SKM-1 (cell line): ENCODE data around the gene CFAP97D2.
"Not testable (repeated sequence)": the region's sequence is repeated elsewhere in the genome, so short reads cannot be mapped to it uniquely, and the experiment has no call there.

Experiments
- DNase-seq: peaks from one replicate; lab custom pipeline; 2025; ENCODE audit not compliant: unreplicated experiment; lab: John Stamatoyannopoulos, UW

Gene CFAP97D2

DNA sequence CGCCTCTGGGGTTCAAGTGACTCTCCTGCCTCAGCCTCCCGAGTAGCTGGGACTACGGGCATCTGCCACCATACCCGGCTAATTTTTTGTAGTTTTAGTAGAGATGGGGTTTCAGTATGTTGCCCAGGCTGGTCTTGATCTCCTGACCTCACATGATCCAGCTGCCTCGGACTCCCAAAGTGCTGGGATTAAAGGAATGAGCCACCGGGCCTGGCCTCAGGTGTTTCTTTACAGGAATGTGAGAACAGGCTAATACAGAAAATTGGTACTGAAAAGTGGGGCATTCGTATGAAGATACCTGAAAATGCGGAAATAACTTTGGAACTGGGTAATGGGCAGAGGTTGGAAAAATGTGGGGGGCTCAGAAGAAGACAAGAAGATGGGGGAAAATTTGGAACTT lies 52.8 kb downstream of the CFAP97D2 start:
- no peak for DNase-seq

DNA sequence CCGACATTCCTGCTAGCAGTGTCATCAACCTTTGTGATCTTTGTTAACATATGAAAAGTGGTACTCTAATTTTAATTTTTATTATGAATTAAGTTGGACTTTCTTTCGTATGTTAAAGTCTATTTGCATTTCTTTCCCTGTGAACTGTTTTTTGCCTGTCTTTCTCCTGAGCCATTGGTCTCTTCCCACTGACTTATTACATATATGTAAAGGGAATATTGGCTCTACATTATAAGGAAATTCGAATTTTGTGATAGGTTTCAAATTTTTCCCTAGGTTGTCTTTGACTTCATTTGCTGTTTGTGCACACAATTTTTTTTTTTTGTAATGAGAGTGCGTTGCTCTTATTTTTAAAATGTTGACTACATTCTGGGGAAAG lies 55.2 kb downstream of the CFAP97D2 start:
- DNase-seq = no peak

DNA sequence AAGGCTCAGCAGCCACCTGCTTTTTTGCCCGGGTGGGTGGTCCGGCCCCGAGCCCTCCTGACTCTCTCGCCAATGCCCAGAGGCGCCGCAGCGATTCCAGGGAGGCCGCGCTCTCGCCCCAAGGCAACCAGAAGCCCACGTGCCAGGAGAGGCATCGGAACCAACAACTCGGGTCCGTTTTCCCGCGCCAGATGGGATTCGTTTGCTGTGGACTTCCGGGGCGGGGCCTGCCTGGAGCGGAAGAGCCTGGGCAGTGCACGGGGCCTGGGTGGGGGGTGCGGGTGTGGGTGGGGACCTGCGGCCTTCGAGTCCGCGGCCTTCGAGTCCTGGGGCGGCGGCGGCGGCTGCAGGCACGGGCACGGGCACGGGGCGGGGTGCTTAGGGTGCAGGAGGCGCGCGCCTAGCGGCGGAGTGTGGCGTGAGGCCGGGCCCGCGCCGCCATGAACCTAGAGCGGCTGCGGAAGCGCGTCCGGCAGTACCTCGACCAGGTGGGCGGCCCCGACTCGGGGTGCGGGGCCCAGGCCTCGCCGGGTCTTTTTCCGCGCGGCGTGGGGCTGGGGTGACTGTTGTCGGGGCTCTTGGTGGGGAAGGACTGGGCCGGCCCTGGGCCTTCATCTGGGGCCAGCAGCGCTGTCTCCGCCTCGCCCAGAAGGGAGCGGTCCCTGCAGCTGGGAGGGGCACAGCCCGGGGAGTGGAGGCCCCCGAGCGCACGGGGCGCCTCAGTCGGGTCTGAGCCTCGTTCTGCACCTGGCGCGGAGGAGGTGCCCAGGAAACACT lies 55.8 kb downstream of the CFAP97D2 start, which contains the start of gene CDC16:
CDC16 (plus strand) TSS at position 253 of the 777 bp plus-strand sequence; CDS start at position 441, 188 bp downstream.
- DNase-seq = peak; percentile 88

DNA sequence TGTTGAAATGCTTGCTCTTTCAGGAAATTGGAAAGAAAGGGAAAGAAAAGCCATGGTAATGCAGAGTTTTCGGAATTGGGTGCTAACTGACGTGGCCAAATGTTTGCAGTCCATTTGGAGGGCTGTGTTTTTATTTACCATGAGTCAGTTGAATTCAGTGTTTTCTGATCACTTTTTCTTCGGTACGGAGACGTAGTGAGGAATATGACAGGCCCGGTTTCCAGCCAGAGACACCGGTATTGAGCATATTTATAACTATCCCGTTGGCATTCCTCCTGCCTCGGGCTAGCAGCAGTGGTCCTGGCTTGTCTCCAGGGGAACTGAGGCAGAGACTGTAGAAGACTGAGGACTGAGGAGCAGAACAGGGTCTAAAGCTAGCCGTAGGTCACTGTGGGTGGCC lies 56.6 kb downstream of the CFAP97D2 start:
- no peak for DNase-seq

DNA sequence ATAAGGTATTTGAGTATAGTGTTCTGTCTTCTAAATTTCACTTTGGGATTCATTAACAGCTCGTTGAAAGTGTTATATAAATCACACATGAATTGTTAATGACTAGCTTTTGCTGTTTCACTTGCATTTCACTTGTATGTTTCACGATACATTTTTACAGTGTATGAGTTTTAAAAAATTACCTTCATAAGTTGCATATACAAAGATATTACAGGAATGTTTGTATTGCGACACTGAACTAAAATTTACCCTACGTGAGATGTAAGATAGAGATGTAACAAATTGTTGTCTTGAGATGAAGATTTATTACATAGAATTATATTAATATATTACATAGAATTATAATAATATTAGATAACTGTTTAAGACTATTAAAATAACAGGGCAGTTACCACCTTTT lies 57.2 kb downstream of the CFAP97D2 start:
- no peak for DNase-seq

DNA sequence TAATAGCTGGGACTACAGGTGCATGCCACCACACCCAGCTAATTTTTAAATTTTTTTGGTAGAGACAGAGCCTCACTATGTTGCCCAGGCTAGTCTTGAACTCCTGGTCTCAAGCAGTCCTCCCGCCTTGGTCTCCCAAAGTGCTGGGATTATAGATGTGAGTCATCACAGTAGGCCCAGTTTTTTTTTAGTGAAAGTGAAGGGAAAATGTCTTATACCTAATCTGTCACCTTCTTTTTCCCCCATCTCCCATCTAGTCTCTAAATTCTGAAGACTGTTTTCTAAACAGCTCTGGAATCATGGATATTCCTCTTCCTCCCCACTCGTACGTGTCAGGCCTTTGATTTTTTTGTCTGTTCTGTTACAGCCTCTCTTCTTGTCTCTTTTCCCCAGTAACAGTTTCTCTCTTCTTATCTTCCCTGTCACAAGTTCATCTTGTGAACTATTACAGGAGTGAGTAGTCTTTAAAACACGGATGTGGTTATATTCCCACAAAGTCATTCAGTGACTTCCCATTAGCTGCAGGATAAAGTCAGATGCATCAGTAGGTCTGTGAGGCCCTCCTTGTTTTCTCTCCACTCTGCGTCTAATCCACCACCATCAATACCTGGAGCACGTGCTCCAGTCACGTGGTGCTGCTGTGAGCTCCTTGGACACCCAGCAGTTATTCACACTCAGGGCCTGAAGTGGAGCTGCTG lies 58.5 kb downstream of the CFAP97D2 start:
- no peak for DNase-seq

DNA sequence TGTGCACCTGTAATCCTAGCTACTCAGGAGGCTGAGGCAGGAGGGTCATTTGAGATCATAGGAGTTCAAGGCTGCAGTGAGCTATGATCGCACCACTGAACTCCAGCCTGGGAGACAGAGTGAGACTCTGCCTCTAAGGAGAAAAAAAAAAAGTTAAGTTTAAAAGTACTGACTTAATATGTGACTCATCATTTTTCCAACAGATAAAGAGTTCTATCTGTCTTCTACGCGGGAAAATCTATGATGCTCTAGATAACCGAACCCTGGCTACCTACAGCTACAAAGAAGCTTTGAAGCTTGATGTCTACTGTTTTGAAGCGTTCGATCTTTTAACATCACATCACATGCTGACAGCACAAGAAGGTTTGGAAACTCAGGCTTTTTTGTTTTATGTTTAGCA lies 62.9 kb downstream of the CFAP97D2 start:
- DNase-seq = no peak

DNA sequence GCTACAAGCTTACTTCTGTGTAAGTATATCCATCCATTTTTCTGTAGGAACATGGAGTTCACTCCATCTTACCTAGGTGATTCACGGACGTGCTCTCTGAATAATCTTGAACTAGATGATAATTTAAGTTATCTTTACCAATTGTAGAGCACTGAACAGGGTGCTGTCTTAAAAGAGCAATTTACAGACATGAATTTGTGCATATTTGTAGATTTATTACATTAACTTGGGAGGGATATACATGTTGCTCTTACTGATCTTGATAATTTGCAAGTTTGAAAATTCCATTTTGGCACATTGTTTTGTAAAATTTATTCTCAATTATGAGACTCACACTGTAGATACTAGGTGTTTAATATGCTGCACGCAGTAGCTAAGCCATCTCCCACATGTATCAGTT lies 64.9 kb downstream of the CFAP97D2 start:
- DNase-seq = no peak

DNA sequence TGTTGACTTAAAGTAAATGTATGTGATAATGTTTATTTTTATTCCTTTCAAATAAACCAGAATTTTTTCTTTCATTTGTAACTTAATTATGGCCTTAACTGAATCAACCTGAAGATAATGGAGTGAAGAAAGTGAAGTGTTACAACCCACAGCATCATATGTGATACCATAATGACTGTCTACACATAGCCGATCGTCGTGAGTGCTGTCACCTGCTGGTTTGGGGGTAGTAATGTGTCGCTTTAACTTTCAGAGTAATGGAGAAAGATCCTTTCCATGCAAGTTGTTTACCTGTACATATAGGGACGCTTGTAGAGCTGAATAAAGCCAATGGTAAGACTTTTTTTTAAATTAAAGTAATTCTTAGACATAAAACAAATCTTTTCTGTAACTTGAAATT lies 65.6 kb downstream of the CFAP97D2 start:
- no peak for DNase-seq

DNA sequence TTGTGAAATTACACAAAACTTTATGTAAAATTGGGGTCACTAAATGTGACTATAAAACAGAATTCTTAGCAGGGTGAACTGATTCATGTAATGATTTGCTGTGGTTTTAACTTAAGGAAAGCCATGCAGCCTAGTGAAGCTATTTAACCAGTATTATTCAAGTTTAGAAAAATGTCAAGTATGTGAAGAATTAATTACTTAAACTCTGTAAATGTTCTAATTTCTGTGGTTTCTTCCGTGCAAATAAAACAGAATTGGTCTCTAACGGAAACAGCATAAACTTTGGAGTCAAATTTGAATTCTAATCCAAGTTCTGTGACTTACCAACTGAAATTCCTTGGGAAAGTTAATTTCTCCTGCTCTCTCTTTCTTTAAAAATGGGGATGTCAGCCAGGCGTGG lies 69.0 kb downstream of the CFAP97D2 start:
- DNase-seq = no peak

DNA sequence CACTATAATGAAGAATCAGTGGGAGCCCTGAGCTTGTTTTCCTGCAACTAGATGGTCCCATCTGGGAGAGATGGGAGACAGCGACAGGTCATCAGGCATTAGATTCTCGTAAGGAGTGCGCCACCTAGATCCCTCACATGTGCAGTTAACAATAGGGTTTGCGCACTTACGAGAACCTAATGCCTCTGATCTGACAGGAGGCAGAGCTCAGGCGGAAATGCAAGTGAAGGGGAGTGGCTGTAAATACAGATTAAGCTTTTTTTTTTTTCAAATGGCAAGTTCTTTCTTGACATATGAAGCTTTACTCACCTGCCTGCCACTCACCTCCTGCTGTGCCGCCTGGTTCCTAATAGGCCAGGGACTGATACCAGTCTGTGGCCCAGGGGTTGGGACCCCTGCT lies 70.0 kb downstream of the CFAP97D2 start:
- no peak for DNase-seq

DNA sequence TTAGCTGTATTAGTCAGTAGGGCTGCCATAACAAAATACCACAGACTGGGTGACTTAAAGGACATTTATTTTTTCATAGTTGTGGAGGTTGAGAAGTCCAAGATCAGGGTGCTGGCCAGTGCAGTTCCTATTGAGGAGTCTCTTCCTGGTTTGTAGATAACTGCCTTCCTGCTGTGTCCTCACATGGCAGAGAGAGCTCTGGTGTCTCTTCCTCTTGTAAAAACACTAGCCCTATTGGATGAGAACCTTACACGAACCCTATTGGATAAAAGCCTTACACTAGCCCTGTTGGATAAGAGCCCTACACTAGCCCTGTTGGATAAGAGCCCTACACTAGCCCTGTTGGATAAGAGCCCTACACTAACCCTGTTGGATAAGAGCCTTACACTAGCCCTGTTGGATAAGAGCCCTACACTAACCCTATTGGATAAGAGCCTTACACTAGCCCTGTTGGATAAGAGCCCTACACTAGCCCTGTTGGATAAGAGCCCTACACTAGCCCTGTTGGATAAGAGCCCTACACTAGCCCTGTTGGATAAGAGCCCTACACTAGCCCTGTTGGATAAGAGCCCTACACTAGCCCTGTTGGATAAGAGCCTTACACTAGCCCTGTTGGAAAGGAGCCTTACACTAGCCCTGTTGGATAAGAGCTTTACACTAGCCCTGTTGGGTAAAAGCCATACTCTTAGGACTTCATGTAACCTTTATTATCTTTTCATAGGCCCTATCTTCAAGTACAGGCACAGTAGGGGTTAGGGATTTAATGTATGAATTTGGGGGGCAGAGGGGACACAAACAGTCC lies 72.8 kb downstream of the CFAP97D2 start:
- not testable (repeated sequence) for DNase-seq

DNA sequence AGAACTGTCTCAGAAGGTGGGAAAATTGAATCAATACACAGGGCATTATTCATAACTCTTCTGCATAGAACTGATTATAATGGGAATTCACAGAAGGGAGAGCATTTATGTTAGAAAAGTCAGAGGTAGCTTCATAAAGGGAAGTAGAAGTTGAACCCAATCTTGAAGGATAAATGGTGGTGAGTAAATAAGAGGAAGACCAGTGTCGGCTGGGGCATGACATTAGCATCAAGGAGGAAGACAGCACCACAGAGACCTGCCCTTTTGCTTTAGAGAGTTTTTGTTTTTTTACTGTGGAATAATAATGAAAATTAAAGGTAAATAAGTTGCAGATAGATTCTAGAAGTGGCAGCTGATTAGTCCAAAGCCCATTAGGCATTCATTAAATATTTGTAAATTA lies 77.5 kb downstream of the CFAP97D2 start:
- peak; percentile 19 for DNase-seq

DNA sequence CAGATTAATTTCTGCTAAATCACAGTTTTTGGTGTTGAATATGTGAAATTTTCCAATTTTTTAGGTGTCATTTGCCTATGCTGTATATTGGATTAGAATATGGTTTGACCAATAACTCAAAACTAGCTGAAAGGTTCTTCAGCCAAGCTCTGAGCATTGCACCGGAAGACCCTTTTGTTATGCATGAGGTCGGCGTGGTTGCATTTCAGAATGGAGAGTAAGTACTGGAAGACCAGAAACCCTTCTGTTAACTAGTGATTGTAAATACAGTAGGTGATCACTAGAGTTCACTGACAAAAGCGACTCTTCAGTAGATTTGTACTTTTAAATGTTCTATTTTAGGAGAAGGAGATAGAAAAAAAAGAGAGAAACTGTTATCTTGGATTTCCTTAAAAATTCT lies 78.0 kb downstream of the CFAP97D2 start:
- no peak for DNase-seq

DNA sequence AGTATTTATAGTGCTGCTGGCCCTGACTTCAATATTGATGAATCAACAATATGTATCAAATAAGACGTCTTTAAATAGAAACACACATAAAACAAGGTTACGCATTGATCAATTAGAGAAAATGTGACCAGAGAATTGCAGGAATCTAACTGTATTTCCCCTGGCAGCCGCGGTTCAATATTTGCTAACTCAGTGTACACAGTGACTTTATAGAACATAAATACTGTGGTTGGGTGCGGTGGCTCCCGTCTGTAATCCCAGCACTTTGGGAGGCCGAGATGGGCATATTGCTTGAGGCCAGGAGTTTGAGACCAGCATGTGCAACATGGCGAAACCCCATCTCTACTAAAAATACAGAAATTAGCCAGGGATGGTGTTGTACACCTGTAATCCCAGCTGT lies 79.5 kb downstream of the CFAP97D2 start:
- no peak for DNase-seq

DNA sequence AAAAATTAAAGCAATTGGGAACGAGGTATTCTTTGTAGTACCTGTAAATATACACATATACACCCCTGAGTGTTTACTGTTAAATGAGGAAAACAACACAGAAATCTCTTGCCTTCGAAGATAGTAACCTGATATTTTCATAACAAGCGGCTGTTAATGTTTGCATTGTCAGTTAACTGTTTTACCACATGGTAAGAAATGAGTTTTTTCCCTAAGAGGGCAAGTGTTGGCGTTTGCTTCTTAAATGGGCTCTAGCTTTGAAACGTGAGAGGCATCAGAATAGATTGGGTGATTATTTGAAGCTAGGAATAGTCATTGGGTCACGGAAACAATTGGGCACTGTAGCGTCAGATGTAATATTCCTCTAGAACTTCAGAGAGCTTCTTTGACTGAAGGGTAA lies 80.3 kb downstream of the CFAP97D2 start:
- DNase-seq = no peak

DNA sequence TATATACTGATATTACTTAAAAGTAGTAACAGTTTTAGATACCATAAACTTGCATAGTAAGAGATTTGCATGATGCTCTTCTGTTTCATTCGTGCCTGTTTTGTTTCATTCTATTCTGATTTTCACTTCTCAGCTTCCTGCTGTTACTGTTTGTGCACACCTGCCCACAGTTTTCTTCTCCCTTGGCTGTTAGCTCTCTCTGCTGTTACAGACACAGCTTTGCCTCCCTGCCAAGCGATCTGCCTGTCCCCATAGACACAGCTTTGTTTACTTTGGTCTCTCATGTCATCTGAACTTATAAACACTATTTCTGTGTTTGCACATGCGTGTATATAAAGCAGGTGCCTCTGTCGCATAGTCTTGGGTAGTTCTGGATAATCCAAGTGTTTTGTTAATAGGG lies 80.9 kb downstream of the CFAP97D2 start:
- no peak for DNase-seq

DNA sequence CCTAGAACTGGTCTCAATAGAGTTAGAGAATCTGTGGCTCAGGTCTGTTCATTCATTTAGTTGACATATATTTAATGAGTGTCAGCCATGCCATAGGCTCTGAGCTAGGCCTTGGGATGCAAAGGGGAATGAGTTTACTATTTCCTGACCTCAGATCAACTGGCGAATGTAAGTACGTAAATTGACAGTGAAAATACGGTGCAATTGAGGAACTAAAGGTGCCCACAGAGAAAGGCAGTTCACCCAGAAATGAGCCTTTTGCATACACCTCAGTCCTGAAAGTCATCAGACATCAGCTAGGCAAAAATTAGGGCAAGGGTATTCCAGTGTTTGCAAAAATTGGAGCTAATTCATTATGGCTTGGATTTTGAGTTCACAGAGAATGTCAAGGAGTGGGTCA lies 81.8 kb downstream of the CFAP97D2 start:
- no peak for DNase-seq

DNA sequence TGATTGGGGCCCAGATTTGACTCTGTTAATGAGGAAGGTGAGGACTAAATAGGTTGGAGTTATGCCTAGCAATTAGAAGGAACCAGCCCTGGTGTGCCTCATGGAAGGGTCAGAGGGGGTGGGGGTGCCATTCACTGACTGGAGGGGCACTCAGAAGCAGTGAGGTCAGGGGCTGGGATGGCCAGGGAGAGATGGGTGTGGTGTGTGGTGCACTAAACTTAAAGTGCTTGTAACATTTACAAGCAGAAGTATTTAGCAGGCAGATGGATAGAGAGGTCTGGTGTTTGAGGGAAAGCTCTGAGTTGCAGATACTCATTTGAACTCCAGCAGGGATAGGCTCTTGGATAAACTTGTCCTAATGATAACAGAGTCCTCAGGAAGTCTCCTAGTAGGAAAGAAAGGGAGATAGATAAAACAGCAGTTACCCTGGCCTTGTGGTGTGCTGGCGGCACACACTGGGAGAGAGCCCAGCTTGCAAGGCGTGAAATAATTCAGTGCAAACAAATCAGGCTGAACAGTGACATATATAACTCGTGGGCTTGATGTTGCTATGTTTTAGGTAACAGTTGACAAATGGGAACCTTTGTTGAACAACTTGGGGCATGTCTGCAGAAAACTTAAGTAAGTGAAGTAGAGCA lies 82.4 kb downstream of the CFAP97D2 start:
- DNase-seq = no peak

DNA sequence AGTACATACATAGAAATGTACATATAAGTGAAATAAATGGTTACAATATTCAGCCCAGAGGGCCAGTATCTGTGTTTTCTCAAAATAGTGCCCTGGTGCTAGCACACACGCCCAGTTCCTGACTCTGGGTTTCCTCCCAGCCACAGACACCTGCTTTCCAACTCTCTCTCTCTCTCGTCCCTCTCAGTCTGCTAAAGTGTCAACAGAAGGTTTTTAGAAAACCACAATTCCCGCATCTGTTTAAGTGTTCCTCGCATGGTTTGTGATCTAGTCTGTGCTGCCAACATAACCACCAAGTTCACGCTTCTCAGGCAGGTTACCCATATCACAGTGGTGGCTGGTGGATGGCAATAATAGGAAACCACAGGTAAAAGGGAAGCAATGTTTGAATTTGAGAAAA lies 84.5 kb downstream of the CFAP97D2 start:
- DNase-seq = no peak

DNA sequence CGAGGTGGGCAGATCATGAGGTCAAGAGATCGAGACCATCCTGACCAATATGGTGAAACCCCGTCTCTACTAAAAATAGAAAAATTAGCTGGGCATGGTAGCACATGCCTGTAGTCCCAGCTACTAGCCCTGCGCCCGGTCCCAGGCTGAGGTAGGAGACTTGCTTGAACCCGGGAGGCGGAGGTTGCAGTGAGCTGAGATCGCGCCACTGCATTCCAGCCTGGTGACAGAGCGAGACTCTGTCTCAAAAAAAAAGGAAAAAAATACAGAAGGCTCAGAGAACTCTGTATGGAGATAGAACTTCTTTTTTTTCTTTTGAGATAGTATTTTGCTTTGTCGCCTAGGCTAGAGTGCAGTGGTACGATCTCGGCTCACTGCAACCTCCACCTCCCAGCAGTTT lies 85.3 kb downstream of the CFAP97D2 start:
- not testable (repeated sequence) for DNase-seq
